Transverse colon (tissue), 4 donors: ENCODE data around the gene RAB3IL1.

Source experiments
- CTCF ChIP-seq, 5 experiments: fragments of 200-600 bp in 3 of 5; fragments of 450-650 bp in 2 of 5; sonication (generic) in 3 of 5; IDR thresholded peaks; 1 replicate in 2 of 5; 2 replicates in 3 of 5; pipeline ENCODE4 v1.5.1; 2016 to 2017; ENCODE audit warnings: antibody characterized with exemption in 5 of 5, inconsistent platforms in 3 of 5, mild to moderate bottlenecking in 2 of 5, moderate library complexity in 1 of 5
- POLR2A ChIP-seq: fragments of 450-650 bp; IDR thresholded peaks from one replicate; pipeline ENCODE4 v1.6.1; 2016; ENCODE audit warnings: antibody characterized with exemption, mild to moderate bottlenecking, moderate library complexity
- POLR2AphosphoS5 ChIP-seq, 3 donors: sonication (generic); formaldehyde crosslinking; IDR thresholded peaks; one replicate each; pipeline ENCODE4 v1.6.1; 2016; ENCODE audit warnings: antibody characterized with exemption in 3 of 3

- TF ChIP-seq CTCF (IDR thresholded peaks at IDR 0.05) (no peak), POLR2AphosphoS5 (IDR thresholded peaks at IDR 0.05) (no peak), POLR2A (no peak)
Observed at GRCh38 chr11:61854966-61855714, 62.2 kb downstream of the RAB3IL1 start.
